ENCODE measurements around the gene TPP1.

Gene TPP1

GRCh38 chr11:6610591-6610990, 8.6 kb downstream of the TPP1 start:
- no peak for DNase-seq

- no peak for DNase-seq
Observed at GRCh38 chr11:6609502-6610015, 9.7 kb downstream of the TPP1 start.

- no peak for DNase-seq
Observed at GRCh38 chr11:6608726-6609501, 10.3 kb downstream of the TPP1 start.

- no peak for DNase-seq
Observed at GRCh38 chr11:6608011-6608410, 11.2 kb downstream of the TPP1 start.

GRCh38 chr11:6607190-6607795, 11.9 kb downstream of the TPP1 start:
- DNase-seq: no peak

- peak; percentile 45 for DNase-seq
Observed at GRCh38 chr11:6606471-6607189, 12.6 kb downstream of the TPP1 start.

- DNase-seq: no peak
Observed at GRCh38 chr11:6604790-6605189, 14.4 kb downstream of the TPP1 start.

- peak; percentile 52 for DNase-seq
Observed at GRCh38 chr11:6604081-6604626, 15.1 kb downstream of the TPP1 start.

GRCh38 chr11:6603287-6604080, 15.7 kb downstream of the TPP1 start, which contains the start of the genes ILK and RRP8:
Gene ILK (plus strand): TSS chr11:6603774. CDS start chr11:6604272, 498 bp downstream.
Gene RRP8 (minus strand): TSS chr11:6603616. CDS start chr11:6603502, 114 bp downstream.
- peak; percentile 85 for DNase-seq

GRCh38 chr11:6602096-6602940, 16.9 kb downstream of the TPP1 start:
- no peak for DNase-seq

GRCh38 chr11:6601041-6601461, 18.2 kb downstream of the TPP1 start:
- DNase-seq: no peak

GRCh38 chr11:6599881-6600390, 19.3 kb downstream of the TPP1 start:
- DNase-seq: no peak

- no peak for DNase-seq
Observed at GRCh38 chr11:6599449-6599848, 19.8 kb downstream of the TPP1 start.

GRCh38 chr11:6598555-6598954, 20.7 kb downstream of the TPP1 start:
- DNase-seq: no peak

- DNase-seq: no peak
Observed at GRCh38 chr11:6596239-6596877, 22.9 kb downstream of the TPP1 start.

- no peak for DNase-seq
Observed at GRCh38 chr11:6594142-6594768, 25.0 kb downstream of the TPP1 start.

- no peak for DNase-seq
Observed at GRCh38 chr11:6588018-6588417, 31.2 kb downstream of the TPP1 start.

- DNase-seq: no peak
Observed at GRCh38 chr11:6587360-6587953, 31.8 kb downstream of the TPP1 start.

Data from NCI-H146 (cell line).